GM21360 (cell line): ENCODE data around the gene PRR27.

Experiments used
- ATAC-seq: cut with Tn5 transposase; IDR thresholded peaks from one replicate; pipeline ENCODE4 v1.9.1; 2021; ENCODE audit warnings: mild to moderate bottlenecking, moderate library complexity; ENCODE audit not compliant: unreplicated experiment

PRR27 gene

DNA sequence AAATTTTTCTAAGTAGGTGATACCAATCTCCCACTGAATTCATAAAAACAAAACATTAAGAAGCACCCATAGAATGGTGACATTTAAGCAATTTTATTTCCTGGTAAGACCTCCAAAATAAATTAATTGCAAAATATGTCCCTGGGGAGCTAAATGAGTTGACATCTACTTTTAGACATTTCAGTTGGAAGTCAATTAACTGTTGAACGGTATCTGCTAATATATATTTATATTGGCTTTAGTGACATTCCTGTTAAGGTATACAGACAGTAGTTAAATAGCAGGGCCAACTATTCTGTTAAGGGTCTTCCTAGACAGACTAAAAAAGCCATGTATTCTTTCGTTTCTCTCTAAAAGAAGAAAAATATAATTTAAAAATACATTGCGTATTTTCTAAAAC is at the start of gene PRR27:
TSS of gene PRR27 (plus strand) at position 301 of the 400 bp plus-strand sequence. CDS start 139 bp downstream, outside the sequence.
- no peak for ATAC-seq

DNA sequence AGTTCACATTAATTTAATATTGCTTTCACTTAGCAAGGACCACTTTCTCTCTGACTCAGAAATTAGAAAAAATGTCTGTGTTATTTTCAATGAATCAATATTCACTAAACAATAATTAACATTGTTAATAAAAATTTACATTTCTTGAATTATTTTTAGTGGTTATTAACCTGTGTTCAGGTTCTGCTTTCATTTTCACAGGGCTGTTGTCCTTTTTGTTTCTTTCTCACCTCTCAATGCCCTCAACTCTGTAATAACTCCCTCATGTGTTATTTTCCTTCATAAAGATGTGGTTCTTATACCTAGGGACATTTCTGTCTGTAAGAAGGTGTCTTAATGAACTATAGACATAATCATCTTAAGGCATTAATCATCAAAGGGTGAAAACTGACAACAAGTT is 43.1 kb upstream of the PRR27 start:
- ATAC-seq, result no peak

DNA sequence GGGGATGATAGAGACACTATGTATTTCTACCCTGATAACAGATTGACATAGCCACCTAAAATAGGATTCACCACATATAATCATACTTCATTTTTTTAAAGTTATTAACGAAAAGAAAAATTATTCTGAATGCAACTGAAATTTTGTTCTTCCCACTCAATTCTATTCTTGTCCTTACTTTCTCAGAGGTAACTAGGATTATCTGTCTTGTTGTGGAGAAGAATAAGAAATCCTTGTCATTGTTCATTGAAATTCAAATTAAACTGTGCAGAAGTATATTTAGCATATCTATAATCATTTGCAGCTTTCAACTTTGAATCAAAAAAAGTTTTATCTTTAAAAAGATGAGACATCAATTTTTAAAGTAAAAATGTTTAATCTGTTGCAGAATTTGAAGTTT is 40.4 kb upstream of the PRR27 start:
- ATAC-seq, result no peak

DNA sequence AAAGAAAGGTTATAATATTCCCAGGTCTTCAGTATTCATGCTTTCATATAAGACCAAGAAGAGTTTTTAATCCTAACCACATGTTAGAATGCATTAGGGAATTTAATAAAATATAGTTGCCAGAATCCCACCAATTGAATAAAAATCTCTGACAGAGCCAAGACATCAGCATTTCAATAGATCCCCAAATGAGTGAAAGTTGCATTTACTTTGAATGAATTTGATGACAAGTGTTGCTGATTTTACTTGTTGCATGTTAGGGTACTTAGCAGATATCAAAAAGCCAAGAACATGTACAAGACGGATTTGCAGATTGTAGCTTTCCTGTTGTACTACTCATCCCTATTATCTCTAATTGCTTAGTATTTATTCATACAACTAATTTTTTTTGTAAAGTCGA is 39.9 kb upstream of the PRR27 start:
- ATAC-seq, result no peak

GRCh38 chr4:70120323-70120722 is 33.7 kb upstream of the PRR27 start:
- no peak for ATAC-seq

- no peak for ATAC-seq
Observed at GRCh38 chr4:70133473-70133872, 20.6 kb upstream of the PRR27 start.

- ATAC-seq, result no peak
Observed at GRCh38 chr4:70138751-70139150, 15.3 kb upstream of the PRR27 start.

DNA sequence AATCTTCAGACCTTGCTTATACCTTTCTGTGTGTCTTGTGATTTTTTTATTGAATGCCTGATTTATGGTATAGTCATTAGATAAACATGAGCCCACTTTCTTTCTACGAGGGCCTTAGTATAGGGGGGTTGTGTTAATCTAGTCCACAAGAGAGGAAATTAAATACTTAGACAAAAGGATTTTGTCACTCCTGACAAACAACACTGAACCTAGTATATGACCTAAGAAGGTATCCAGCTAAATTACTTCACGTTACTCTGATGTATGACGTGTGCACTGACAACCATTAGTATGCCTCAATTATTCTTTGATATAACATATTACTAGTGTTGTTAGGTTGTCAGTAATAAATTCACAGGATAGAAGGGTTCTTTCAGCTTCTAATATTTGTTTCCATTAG is 2.8 kb upstream of the PRR27 start:
- ATAC-seq, result no peak

- ATAC-seq, result no peak
Observed at GRCh38 chr4:70152088-70152487, 1.9 kb upstream of the PRR27 start.

DNA sequence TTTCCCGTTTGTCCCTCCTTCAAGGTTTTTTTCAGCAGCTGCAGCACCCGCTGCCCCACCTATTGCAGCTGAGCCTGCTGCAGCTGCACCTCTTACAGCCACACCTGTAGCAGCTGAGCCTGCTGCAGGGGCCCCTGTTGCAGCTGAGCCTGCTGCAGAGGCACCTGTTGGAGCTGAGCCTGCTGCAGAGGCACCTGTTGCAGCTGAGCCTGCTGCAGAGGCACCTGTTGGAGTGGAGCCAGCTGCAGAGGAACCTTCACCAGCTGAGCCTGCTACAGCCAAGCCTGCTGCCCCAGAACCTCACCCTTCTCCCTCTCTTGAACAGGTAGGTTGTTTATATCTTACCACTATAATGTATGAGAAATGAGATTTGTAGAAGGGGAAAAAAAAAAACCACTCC is 4.5 kb downstream of the PRR27 start:
- no peak for ATAC-seq

DNA sequence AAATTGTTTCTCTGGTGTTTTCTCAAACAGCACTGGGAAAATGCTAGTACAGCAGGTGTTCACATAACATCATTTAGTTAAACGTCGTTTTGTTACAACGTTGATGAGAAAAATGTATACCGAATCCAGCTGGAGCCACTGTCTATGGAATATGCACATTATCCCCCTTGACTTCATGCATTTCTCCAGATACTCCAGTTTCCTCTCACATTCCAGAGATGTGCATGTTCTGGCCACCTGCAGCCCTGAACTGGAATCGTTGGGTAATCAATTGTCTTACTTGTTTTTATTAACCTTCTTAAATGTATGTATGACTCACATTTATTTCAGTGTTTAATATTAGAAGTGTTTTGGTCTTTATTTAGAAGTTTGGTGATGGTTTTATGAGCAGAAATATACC is 23.1 kb downstream of the PRR27 start:
- no peak for ATAC-seq

GRCh38 chr4:70178075-70178660 is 24.1 kb downstream of the PRR27 start:
- no peak for ATAC-seq

DNA sequence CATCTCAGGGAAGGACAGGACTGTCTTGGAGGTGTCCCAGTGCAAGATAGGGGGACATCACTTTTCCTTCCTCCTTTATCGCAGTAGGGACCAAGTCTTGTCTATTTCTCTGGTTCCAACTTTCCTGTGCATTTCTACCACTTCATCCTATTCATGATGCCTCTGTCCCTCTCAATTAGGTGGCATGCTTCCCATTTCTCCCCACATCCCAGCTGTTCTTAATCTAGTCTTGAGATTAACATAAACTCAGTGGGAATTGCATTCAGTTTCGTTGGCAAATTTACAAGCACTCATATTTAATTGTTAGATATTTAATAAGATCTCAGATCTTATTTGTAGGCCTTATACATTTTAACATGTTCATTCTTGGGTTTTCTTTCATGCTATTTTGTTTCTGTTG is 25.8 kb downstream of the PRR27 start:
- no peak for ATAC-seq

DNA sequence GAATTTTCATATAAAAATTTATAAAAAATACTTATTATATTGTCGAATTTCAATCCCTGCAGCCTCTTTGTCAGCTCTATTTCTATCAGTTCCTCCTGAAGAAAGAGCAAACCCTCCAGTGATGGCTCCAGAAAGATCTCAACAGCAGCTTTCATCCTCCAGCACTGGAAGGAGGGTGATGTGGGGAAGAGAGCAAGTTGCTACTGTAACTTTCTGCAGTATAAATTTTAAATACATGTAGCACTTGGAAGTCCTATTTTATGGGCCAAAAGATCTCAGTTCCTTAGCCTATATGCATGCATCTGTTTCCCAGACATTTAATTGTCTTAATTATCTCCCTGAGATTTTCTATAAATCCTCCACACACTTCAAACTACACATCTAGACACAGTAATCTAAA is 27.8 kb downstream of the PRR27 start:
- no peak for ATAC-seq

- no peak for ATAC-seq
Observed at GRCh38 chr4:70182517-70183167, 28.6 kb downstream of the PRR27 start.

DNA sequence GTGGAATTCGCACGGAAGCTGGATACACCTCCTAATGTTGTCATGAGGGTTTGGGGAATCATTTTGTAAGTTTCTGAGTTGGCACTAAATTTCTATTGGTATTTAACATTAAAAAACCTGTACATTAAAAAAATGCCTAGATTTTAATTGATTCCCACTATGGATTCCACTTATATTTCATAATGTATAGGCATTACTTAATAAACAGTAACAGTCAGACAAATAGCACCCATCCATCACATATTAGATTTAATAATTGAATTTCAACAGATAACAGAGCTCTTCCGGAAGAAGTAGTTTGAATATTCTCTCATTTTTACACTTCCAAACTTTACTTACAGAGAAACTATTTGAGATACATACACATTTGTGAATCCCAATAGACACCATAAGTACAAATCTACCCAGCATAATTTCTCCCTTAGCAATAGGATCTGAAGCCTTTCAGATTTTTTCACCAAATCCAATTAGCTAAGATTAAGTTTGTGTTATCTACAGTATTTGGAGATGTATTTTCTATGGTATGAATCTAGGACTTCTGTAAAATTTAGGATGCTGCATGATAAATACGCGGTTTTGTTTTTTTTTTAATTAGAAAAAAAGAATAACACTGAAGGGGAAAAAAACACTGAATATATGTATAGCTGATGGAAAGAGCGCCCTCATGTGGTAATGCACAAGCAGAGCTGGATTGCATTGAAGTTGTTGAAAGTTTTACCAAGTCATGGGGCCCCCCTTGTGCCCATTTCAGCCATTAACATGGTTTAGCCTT is 29.3 kb downstream of the PRR27 start:
- ATAC-seq, result peak; percentile 79

DNA sequence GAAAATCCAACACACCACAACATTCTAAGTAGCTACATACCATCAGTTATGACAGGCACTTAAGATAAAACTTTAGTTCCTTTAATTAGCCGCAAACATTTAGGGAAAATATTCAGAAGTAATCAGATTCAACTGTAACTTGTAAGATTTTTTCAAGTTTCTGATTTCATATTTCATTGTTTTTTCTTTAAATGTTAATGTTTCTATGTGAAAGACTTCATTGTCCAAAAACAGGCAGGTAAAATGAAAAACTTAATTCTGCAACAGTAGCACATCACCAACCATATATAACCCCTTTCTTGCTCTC is 29.9 kb downstream of the PRR27 start:
- ATAC-seq, result no peak

DNA sequence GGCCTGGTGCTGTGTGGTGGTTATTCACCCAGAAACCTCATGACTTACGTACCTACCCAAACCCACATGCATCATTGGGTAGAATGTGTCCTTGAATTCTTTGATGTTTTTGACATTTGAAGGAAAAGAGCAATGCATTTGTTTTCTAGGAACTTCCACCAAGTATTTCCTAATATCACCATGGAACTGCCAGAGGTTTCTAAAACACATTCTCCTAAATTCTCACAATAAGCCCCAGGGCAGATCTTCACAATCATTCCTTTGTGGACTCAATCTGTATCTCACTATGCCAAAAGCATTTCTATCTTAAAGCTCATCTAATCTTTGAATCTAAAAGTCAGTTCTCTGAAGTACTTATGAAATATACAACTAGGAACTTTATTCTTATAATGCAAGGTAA is 33.2 kb downstream of the PRR27 start:
- ATAC-seq, result no peak

DNA sequence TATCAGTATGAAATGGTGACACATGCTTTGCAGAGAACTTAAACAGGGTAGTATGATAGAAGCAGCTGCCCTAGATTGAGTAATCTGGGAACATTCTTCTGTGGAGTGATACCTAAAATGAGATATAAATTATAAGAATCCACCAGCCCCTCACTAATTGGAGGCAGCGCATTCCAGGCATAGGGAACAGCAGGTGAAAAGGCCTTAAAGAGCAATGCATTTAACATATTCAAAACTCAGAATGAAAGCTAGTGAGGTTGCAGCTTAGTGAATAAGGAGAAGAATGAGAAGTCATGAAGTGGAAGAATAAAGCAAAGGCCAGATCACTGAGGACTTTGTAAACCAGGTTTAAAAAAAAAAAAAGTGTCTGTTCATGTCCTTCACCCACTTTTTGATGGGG is 36.5 kb downstream of the PRR27 start:
- ATAC-seq, result no peak

- no peak for ATAC-seq
Observed at GRCh38 chr4:70191647-70192046, 37.6 kb downstream of the PRR27 start.

GRCh38 chr4:70192895-70193294 is 38.9 kb downstream of the PRR27 start:
- ATAC-seq, result no peak

GRCh38 chr4:70195425-70195824 is 41.4 kb downstream of the PRR27 start, which contains the start of gene ODAM:
Gene ODAM, plus strand, starts transcription at chr4:70195725. Its CDS starts 819 bp downstream, at chr4:70196544.
- ATAC-seq, result no peak
